PC-3 (cell line): ENCODE measurements around the gene YTHDC1. TPM values are rescaled to one million over a fixed set of nuclear protein-coding genes. Genes with fewer than 3 reads are reported as not detected.

Experiments used
- ATAC-seq: fragments of 200-7000 bp; cut with Tn5 transposase; 2 replicates; pipeline ENCODE4 v1.9.1; 2020; ENCODE audit warnings: mild to moderate bottlenecking, moderate library complexity
- BruUV-seq: library from RNA; stranded (reverse); fragments of 400-500 nt; replicated peaks from 2 replicates; lab custom pipeline; 2021; lab: Mats Ljungman, UMichigan
- CTCF ChIA-PET: fragments of 300-600 bp; sonication (Branson Sonifier 250); formaldehyde crosslinking; loops from one replicate; lab custom pipeline; 2022; ENCODE audit warnings: antibody characterized with exemption; lab: Charles Lee
- POLR2A ChIA-PET: fragments of 300-600 bp; sonication (Branson Sonifier 250); formaldehyde crosslinking; loops from one replicate; lab custom pipeline; 2022; ENCODE audit warnings: antibody characterized with exemption; ENCODE audit not compliant: unreplicated experiment; lab: Charles Lee
- DNase-seq: peaks from one replicate; pipeline ENCODE4 v3.0.0-alpha.2; 2015
- H2AFZ ChIP-seq: fragments of 300-600 bp; sonication (generic); 2 replicates; pipeline ENCODE4 v1.6.0; 2016; ENCODE audit warnings: antibody characterized with exemption, low read length
- H3F3A ChIP-seq: fragments of 300-600 bp; sonication (generic); one replicate; pipeline ENCODE4 v1.6.0; 2017; ENCODE audit warnings: antibody characterized with exemption, low read length, control low read depth, mild to moderate bottlenecking; ENCODE audit not compliant: unreplicated experiment
- H3K27ac ChIP-seq: fragments of 300-600 bp; sonication (generic); 2 replicates; pipeline ENCODE4 v1.5.1; 2016; ENCODE audit warnings: mild to moderate bottlenecking, low read length
- H3K27me3 ChIP-seq: fragments of 300-600 bp; sonication (generic); 2 replicates; pipeline ENCODE4 v1.6.1; 2016; ENCODE audit warnings: low read length, mixed read lengths
- H3K36me3 ChIP-seq: fragments of 300-600 bp; sonication (generic); 2 replicates; pipeline ENCODE4 v1.6.1; 2016; ENCODE audit warnings: low read depth, mixed run types, low read length, mixed read lengths
- H3K4me1 ChIP-seq: fragments of 300-600 bp; sonication (generic); 2 replicates; pipeline ENCODE4 v1.5.1; 2016; ENCODE audit warnings: low read length; ENCODE audit not compliant: insufficient read depth
- H3K4me2 ChIP-seq: fragments of 300-600 bp; sonication (generic); 2 replicates; pipeline ENCODE4 v1.6.0; 2016; ENCODE audit warnings: low read length
- H3K4me3 ChIP-seq: fragments of 300-600 bp; sonication (generic); 2 replicates; pipeline ENCODE4 v1.5.1; 2016; ENCODE audit warnings: mild to moderate bottlenecking, low read length, mixed read lengths
- H3K79me2 ChIP-seq: fragments of 300-600 bp; sonication (generic); 2 replicates; pipeline ENCODE4 v1.6.1; 2017; ENCODE audit warnings: low read length, mixed read lengths
- H3K9ac ChIP-seq: fragments of 300-600 bp; sonication (generic); 2 replicates; pipeline ENCODE4 v1.6.0; 2016; ENCODE audit warnings: mild to moderate bottlenecking, low read length
- H3K9me2 ChIP-seq: fragments of 300-600 bp; sonication (generic); replicated peaks from 2 replicates; pipeline ENCODE4 v1.6.1; 2016; ENCODE audit warnings: mixed run types, low read length, mixed read lengths
- H3K9me3 ChIP-seq: fragments of 300-600 bp; sonication (generic); 2 replicates; pipeline ENCODE4 v1.6.1; 2016; ENCODE audit warnings: low read length, mixed read lengths
- H4K20me1 ChIP-seq: fragments of 300-600 bp; sonication (generic); 2 replicates; pipeline ENCODE4 v1.6.1; 2016; ENCODE audit warnings: low read length, mixed read lengths
- EZH2 ChIP-seq: fragments of 300-600 bp; sonication (generic); IDR thresholded peaks from one replicate; pipeline ENCODE4 v1.6.1; 2017; ENCODE audit warnings: antibody characterized with exemption, mild to moderate bottlenecking, low read length; ENCODE audit not compliant: unreplicated experiment
- EZH2phosphoT487 ChIP-seq: fragments of 300-600 bp; sonication (generic); IDR thresholded peaks from 2 replicates; pipeline ENCODE4 v1.6.1; 2018; ENCODE audit warnings: mild to moderate bottlenecking, antibody characterized with exemption, low read length, borderline replicate concordance
- intact Hi-C: fragments of 100-400 bp; cut with micrococcal nuclease; formaldehyde crosslinking; loops from 2 replicates; pipeline ENCODE4 v1.9.0; 2023
- total RNA-seq: library from RNA; depleted of rRNA; stranded (reverse); fragments of >200 nt; gene quantifications from 2 replicates; pipeline ENCODE4 v1.2.3, GENCODE V29; 2014; rRNA removed
- TF ChIP-seq, protein P1 (sequence below): fragments of 300-600 bp; sonication (generic); conservative IDR thresholded peaks from 2 replicates; pipeline ENCODE4 v1.5.1; 2017; ENCODE audit warnings: antibody characterized with exemption, low read depth, mild to moderate bottlenecking, low read length

Gene YTHDC1
- total RNA-seq, 1 experiment from 2014 or later = 55.5 TPM

GRCh38 chr4:68264875-68265565 lies 84.9 kb downstream of the YTHDC1 start:
- Histone ChIP-seq H3K9ac (no peak overlapping the region), H4K20me1 (no peaks in the 10 kb centered on the region), H3K4me2 (no peak overlapping the region), H3K79me2 (no peaks in the 10 kb centered on the region), H3K36me3 (no peaks in the 10 kb centered on the region), H3K4me1 (peaks cover 11% of the 10 kb centered on the region), H3K9me3 (no peaks in the 10 kb centered on the region), H3K4me3 (no peak overlapping the region), H3K9me2 (no peaks in the 10 kb centered on the region), H3K27ac (no peak overlapping the region), H3F3A (no peaks in the 10 kb centered on the region), H2AFZ (no peak overlapping the region), H3K27me3 (no peaks in the 10 kb centered on the region)
- ChIA-PET POLR2A (no interaction called here), CTCF (no interaction called here)
- no peak for ATAC-seq
- intact Hi-C loops = no loop called here
- TF ChIP-seq EZH2 = no peak
- no peak for TF ChIP-seq EZH2phosphoT487
- TF ChIP-seq, protein P1, sequence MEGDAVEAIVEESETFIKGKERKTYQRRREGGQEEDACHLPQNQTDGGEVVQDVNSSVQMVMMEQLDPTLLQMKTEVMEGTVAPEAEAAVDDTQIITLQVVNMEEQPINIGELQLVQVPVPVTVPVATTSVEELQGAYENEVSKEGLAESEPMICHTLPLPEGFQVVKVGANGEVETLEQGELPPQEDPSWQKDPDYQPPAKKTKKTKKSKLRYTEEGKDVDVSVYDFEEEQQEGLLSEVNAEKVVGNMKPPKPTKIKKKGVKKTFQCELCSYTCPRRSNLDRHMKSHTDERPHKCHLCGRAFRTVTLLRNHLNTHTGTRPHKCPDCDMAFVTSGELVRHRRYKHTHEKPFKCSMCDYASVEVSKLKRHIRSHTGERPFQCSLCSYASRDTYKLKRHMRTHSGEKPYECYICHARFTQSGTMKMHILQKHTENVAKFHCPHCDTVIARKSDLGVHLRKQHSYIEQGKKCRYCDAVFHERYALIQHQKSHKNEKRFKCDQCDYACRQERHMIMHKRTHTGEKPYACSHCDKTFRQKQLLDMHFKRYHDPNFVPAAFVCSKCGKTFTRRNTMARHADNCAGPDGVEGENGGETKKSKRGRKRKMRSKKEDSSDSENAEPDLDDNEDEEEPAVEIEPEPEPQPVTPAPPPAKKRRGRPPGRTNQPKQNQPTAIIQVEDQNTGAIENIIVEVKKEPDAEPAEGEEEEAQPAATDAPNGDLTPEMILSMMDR = no peak
- no peak for DNase-seq
- BruUV-seq = no TSS peak

Other genes with a start within 250 kb of the YTHDC1 start
- gene TMPRSS11F, start 220.2 kb downstream of the YTHDC1 start, total RNA-seq = not detected in 2 replicates
- not detected in 2 replicates for gene TMPRSS11B, start 104.4 kb downstream of the YTHDC1 start, total RNA-seq
- gene TMPRSS11E, start 97.4 kb upstream of the YTHDC1 start, total RNA-seq = not detected in 2 replicates
- not detected in 2 replicates for gene UGT2B17, start 226.2 kb upstream of the YTHDC1 start, total RNA-seq